ENCODE measurements around the gene TRAT1.

Gene TRAT1

DNA sequence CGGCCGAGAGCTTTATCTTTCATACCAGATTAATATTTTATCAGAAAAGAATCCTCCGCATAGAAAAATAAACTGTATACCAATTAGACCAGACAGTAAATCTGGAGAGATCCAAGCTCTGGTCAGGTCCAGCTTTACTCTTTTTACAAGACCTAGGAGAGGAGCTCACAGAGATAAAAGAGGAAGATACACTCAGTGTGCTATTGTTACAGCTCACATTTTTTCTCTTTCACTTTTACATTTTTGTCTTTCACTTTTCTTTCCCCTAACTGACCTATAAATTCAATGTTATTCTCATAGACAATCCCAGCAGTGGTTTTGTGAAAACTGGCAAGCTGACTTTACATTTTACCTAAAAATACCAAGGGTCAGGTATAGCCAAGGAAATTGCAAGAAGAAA is 75.3 kb downstream of the TRAT1 start:
- H3K4me3 ChIP-seq (replicated peaks; ENCODE audit: low read depth, low read length), result no peak overlapping the region
- no peak for DNase-seq (ENCODE audit: extremely low read depth, low read depth)
- TF ChIP-seq CTCF (IDR thresholded peaks at IDR 0.05; ENCODE audit: low read depth, low read length, missing control alignments), result no peak

GRCh38 chr3:108899530-108899929 is 76.9 kb downstream of the TRAT1 start:
- TF ChIP-seq CTCF (IDR thresholded peaks at IDR 0.05; ENCODE audit: low read depth, low read length, missing control alignments), result no peak
- no peak for DNase-seq (ENCODE audit: extremely low read depth, low read depth)
- no peak overlapping the region for H3K4me3 ChIP-seq (replicated peaks; ENCODE audit: low read depth, low read length)
